Epithelial cell of prostate (primary cell): ENCODE data around the gene PTPN3.

Experiments used
- DNase-seq: peaks from one replicate; pipeline ENCODE4 v3.0.0-alpha.2; 2011; ENCODE audit warnings: low read depth, low spot score
- H3K27ac ChIP-seq: fragments of 450-650 bp; 2 replicates; pipeline ENCODE4 v1.5.1; 2017; ENCODE audit warnings: mild to moderate bottlenecking

PTPN3 gene

GRCh38 chr9:109506097-109506712 is 8.1 kb upstream of the PTPN3 start:
- no peak for DNase-seq

GRCh38 chr9:109504689-109505088 is 6.6 kb upstream of the PTPN3 start:
- DNase-seq, result no peak
- no peak overlapping the region for H3K27ac ChIP-seq

More at GRCh38 chr9:109506097-109506712, 8.1 kb upstream of the PTPN3 start:
- no peak overlapping the region for H3K27ac ChIP-seq

- DNase-seq, result no peak
- H3K27ac ChIP-seq, result peak overlapping the region; percentile 78
Measured at GRCh38 chr9:109500421-109500974, 2.4 kb upstream of the PTPN3 start.

GRCh38 chr9:109499631-109500410 is 1.7 kb upstream of the PTPN3 start:
- H3K27ac ChIP-seq, result peak overlapping the region; percentile 78

GRCh38 chr9:109499093-109499630 is 1.1 kb upstream of the PTPN3 start:
- DNase-seq, result no peak
- peak overlapping the region; percentile 78 for H3K27ac ChIP-seq

More at GRCh38 chr9:109499631-109500410, 1.7 kb upstream of the PTPN3 start:
- DNase-seq, result no peak

- DNase-seq, result no peak
- peak overlapping the region; percentile 78 for H3K27ac ChIP-seq
Measured at GRCh38 chr9:109497226-109498153, 617 bp downstream of the PTPN3 start.

- H3K27ac ChIP-seq, result peak overlapping the region; percentile 78
- DNase-seq, result no peak
Measured at GRCh38 chr9:109496841-109497225, 1.3 kb downstream of the PTPN3 start.

GRCh38 chr9:109496218-109496617 is 1.9 kb downstream of the PTPN3 start:
- DNase-seq, result no peak
- H3K27ac ChIP-seq, result no peak overlapping the region

- no peak overlapping the region for H3K27ac ChIP-seq
- DNase-seq, result no peak
Measured at GRCh38 chr9:109493648-109494047, 4.5 kb downstream of the PTPN3 start.

- H3K27ac ChIP-seq, result no peak overlapping the region
- DNase-seq, result no peak
Measured at GRCh38 chr9:109491590-109491989, 6.5 kb downstream of the PTPN3 start.

GRCh38 chr9:109488791-109489492 is 9.2 kb downstream of the PTPN3 start:
- no peak overlapping the region for H3K27ac ChIP-seq
- DNase-seq, result no peak

GRCh38 chr9:109488351-109488750 is 9.8 kb downstream of the PTPN3 start:
- no peak overlapping the region for H3K27ac ChIP-seq
- DNase-seq, result no peak

- no peak overlapping the region for H3K27ac ChIP-seq
- DNase-seq, result no peak
Measured at GRCh38 chr9:109487247-109487646, 10.9 kb downstream of the PTPN3 start.

- no peak for DNase-seq
- peak overlapping the region; percentile 43 for H3K27ac ChIP-seq
Measured at GRCh38 chr9:109483744-109484429, 14.2 kb downstream of the PTPN3 start.

GRCh38 chr9:109482391-109482916 is 15.7 kb downstream of the PTPN3 start:
- H3K27ac ChIP-seq, result no peak overlapping the region
- DNase-seq, result no peak

- DNase-seq, result no peak
Measured at GRCh38 chr9:109481856-109482255, 16.3 kb downstream of the PTPN3 start.

GRCh38 chr9:109479822-109480221 is 18.3 kb downstream of the PTPN3 start:
- H3K27ac ChIP-seq, result peak overlapping the region; percentile 96
- no peak for DNase-seq

More at GRCh38 chr9:109481856-109482255, 16.3 kb downstream of the PTPN3 start:
- no peak overlapping the region for H3K27ac ChIP-seq

- no peak for DNase-seq
- peak overlapping the region; percentile 96 for H3K27ac ChIP-seq
Measured at GRCh38 chr9:109478665-109479380, 19.3 kb downstream of the PTPN3 start.
